ENCODE measurements around the gene CXorf58. TPM values are rescaled to one million over a fixed set of nuclear protein-coding genes. Genes with fewer than 3 reads are reported as not detected.

The CXorf58 gene
- total RNA-seq, 4 donors from 2014 or later = 0.15 TPM; not detected in 3

GRCh38 chrX:23938690-23939089, 30.9 kb downstream of the CXorf58 start:
- no peak overlapping the region for H3K27ac ChIP-seq
- ATAC-seq = no peak
- no peaks in the 10 kb centered on the region for H3K27me3 ChIP-seq
- H3K4me3 ChIP-seq = no peak overlapping the region
- no peaks in the 10 kb centered on the region for H3K9me3 ChIP-seq
- WGBS, 2 donors (ENCODE audit: low coverage in 1 of 2) = 36 to 41% methylated on average over 1 of the region's 1 CpG
- no peak for TF ChIP-seq POLR2A (IDR thresholded peaks at IDR 0.05)
- TF ChIP-seq, protein P1, sequence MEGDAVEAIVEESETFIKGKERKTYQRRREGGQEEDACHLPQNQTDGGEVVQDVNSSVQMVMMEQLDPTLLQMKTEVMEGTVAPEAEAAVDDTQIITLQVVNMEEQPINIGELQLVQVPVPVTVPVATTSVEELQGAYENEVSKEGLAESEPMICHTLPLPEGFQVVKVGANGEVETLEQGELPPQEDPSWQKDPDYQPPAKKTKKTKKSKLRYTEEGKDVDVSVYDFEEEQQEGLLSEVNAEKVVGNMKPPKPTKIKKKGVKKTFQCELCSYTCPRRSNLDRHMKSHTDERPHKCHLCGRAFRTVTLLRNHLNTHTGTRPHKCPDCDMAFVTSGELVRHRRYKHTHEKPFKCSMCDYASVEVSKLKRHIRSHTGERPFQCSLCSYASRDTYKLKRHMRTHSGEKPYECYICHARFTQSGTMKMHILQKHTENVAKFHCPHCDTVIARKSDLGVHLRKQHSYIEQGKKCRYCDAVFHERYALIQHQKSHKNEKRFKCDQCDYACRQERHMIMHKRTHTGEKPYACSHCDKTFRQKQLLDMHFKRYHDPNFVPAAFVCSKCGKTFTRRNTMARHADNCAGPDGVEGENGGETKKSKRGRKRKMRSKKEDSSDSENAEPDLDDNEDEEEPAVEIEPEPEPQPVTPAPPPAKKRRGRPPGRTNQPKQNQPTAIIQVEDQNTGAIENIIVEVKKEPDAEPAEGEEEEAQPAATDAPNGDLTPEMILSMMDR (IDR thresholded peaks at IDR 0.05) = no peak
- no peak for TF ChIP-seq EP300 (IDR thresholded peaks at IDR 0.05)
- peak; percentile 23 for TF ChIP-seq POLR2AphosphoS5 (IDR thresholded peaks at IDR 0.05)
- H3K4me1 ChIP-seq = no peaks in the 10 kb centered on the region
- no peaks in the 10 kb centered on the region for H3K36me3 ChIP-seq

DNA sequence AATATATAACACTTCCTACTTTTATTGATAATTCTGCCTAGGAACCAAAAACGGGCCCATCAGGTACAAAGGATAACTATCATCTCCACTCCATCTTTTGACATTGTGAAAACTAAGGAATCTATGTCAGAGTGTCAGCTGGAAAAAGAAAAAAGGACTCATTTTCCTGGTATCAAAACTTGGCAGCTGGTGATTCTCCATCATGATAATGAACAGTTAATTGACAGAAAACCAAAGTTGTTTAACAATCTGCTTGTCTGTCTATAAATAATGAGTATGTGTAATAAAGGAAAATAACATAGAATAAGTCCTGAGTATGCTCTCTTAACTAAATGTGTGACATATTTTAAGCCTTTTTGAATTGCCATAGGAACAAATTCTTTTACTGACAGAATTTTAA, 31.4 kb downstream of the CXorf58 start:
- no peaks in the 10 kb centered on the region for H3K27me3 ChIP-seq
- no peaks in the 10 kb centered on the region for H3K4me1 ChIP-seq
- H3K36me3 ChIP-seq = no peaks in the 10 kb centered on the region
- no peak overlapping the region for H3K4me3 ChIP-seq
- 36 to 57% methylated on average over 1 of the region's 1 CpG for WGBS, 2 donors (ENCODE audit: low coverage in 1 of 2)
- no peak for TF ChIP-seq EP300 (IDR thresholded peaks at IDR 0.05)
- TF ChIP-seq POLR2A (IDR thresholded peaks at IDR 0.05) = no peak
- TF ChIP-seq POLR2AphosphoS5 (IDR thresholded peaks at IDR 0.05) = no peak
- TF ChIP-seq, protein P1 (IDR thresholded peaks at IDR 0.05) = no peak
- no peaks in the 10 kb centered on the region for H3K9me3 ChIP-seq
- no peak overlapping the region for H3K27ac ChIP-seq
- no peak for ATAC-seq

- TF ChIP-seq, protein P1 (IDR thresholded peaks at IDR 0.05) = no peak
- TF ChIP-seq EP300 (IDR thresholded peaks at IDR 0.05) (no peak), POLR2AphosphoS5 (IDR thresholded peaks at IDR 0.05) (no peak), POLR2A (IDR thresholded peaks at IDR 0.05) (no peak)
- no peak overlapping the region for H3K4me3 ChIP-seq
- H3K4me1 ChIP-seq = no peaks in the 10 kb centered on the region
- 13% methylated on average over 1 of the region's 1 CpG; no CpG with 5 or more reads in 1 of the 2 donors for WGBS, 2 donors (ENCODE audit: low coverage in 1 of 2)
- no peaks in the 10 kb centered on the region for H3K36me3 ChIP-seq
- H3K27me3 ChIP-seq = no peaks in the 10 kb centered on the region
- H3K27ac ChIP-seq = no peak overlapping the region
- no peak for ATAC-seq
- no peaks in the 10 kb centered on the region for H3K9me3 ChIP-seq
Measured at GRCh38 chrX:23944234-23944633, 36.4 kb downstream of the CXorf58 start.

GRCh38 chrX:23945206-23945605, 37.4 kb downstream of the CXorf58 start:
- Histone ChIP-seq H3K4me1 (no peaks in the 10 kb centered on the region), H3K9me3 (no peaks in the 10 kb centered on the region), H3K36me3 (no peaks in the 10 kb centered on the region), H3K4me3 (no peak overlapping the region), H3K27me3 (no peaks in the 10 kb centered on the region), H3K27ac (no peak overlapping the region)
- ATAC-seq = no peak
- 89% methylated on average over 1 of the region's 1 CpG; no CpG with 5 or more reads in 1 of the 2 donors for WGBS, 2 donors (ENCODE audit: low coverage in 1 of 2)
- TF ChIP-seq POLR2AphosphoS5 (IDR thresholded peaks at IDR 0.05) (peak; percentile 4), EP300 (IDR thresholded peaks at IDR 0.05) (no peak)

DNA sequence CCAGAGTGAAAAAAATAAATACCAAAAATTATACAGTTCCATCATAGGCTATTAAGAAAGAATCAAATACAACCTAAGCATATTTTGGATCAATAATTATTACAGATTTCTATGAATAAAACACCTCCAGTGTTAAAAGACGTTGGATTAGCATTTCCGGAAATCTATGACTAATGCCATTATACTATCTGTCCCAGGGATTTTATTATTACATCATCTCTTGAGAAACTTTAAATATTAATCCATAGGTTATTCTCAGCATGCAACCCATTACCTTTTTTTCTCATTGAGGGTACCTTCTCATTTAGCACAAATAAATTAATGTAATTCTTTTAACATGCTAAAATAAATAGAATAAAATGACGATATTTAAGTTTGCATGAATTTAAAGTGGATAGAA, 44.6 kb downstream of the CXorf58 start:
- no peaks in the 10 kb centered on the region for H3K9me3 ChIP-seq
- WGBS, 2 donors (ENCODE audit: low coverage in 1 of 2) = 79% methylated on average over 3 of the region's 3 CpGs
- no peaks in the 10 kb centered on the region for H3K4me1 ChIP-seq
- no peaks in the 10 kb centered on the region for H3K36me3 ChIP-seq
- no peak overlapping the region for H3K27ac ChIP-seq
- no peak overlapping the region for H3K4me3 ChIP-seq
- no peak for ATAC-seq
- no peak for TF ChIP-seq POLR2AphosphoS5 (IDR thresholded peaks at IDR 0.05)
- no peaks in the 10 kb centered on the region for H3K27me3 ChIP-seq

DNA sequence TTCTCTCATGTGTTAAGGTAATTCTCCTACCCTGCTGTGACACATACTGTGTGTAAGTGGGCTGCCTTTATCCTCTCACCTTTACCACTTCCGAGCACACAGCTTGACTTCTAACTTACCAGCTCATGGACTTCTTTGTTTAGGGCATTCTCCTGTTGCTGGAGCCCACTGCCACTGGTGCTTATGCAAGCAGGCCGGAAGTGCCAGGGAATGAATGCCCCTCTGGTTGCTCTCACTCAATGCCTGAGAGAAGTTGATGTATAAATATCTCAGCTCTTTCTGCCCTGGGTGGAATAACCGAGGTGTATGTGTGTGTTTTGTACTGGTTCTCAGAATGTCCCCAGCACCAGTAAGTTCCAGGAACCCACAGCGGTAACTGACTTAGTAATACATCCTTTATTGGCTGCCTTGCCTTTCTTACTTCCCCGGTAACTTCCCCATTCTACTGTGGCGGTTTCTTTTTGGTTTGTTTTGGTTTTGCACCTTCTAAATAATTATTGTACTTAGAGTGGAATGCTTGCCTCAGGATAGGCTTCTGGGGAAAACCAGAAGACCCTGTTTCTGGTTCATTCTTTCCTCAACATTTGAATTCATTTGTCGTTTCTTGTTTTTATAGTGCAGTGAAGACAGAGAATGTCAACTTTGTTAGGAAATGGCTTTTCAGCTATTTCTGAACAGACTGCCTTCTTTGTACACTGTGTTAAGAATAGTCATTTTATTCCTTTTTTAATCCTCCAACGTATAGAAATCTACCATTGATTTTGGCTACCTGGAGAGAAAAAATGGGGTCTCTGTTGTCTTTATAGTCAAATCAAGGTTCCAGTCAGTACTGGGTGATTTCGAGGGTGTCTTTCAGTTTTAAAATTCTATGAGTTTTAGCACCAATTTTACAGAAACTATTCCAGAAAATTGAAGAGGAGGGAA, 45.4 kb downstream of the CXorf58 start:
- 35 to 41% methylated on average over 7 to 9 of the region's 9 CpGs for WGBS, 2 donors (ENCODE audit: low coverage in 1 of 2)
- H3K36me3 ChIP-seq = no peaks in the 10 kb centered on the region
- H3K27ac ChIP-seq = no peak overlapping the region
- TF ChIP-seq POLR2A (IDR thresholded peaks at IDR 0.05) (no peak), EP300 (IDR thresholded peaks at IDR 0.05) (no peak), POLR2AphosphoS5 (IDR thresholded peaks at IDR 0.05) (no peak)
- TF ChIP-seq, protein P1 (IDR thresholded peaks at IDR 0.05) = no peak
- no peak overlapping the region for H3K4me3 ChIP-seq
- no peaks in the 10 kb centered on the region for H3K27me3 ChIP-seq
- H3K9me3 ChIP-seq = no peaks in the 10 kb centered on the region
- no peak for ATAC-seq
- H3K4me1 ChIP-seq = no peaks in the 10 kb centered on the region
